Liver (tissue), 9 donors: Measurements from ENCODE around the gene CRACR2B. TPM values are rescaled to one million over a fixed set of nuclear protein-coding genes. Genes with fewer than 3 reads are reported as not detected.

Source experiments
- DNase-seq: peaks from one replicate; pipeline ENCODE4 v3.0.0-alpha.2; 2017; ENCODE audit warnings: low spot score
- H3K27ac ChIP-seq, 2 donors: one replicate each; pipeline ENCODE4 v1.7.0; 2013; ENCODE audit warnings: inconsistent platforms in 2 of 2, low read length in 2 of 2, control low read depth in 1 of 2, low read depth in 1 of 2, mild to moderate bottlenecking in 1 of 2
- H3K27me3 ChIP-seq, 4 donors: one replicate each; pipeline versions ENCODE4 v1.6.1 to v1.7.0; 2013; ENCODE audit warnings: low read length in 3 of 4, inconsistent platforms in 1 of 4, mild to moderate bottlenecking in 1 of 4, moderate library complexity in 1 of 4; ENCODE audit not compliant: control insufficient read depth in 4 of 4, insufficient read depth in 4 of 4
- H3K36me3 ChIP-seq, 4 donors: one replicate each; pipeline versions ENCODE4 v1.6.1 to v1.7.0; 2013; ENCODE audit warnings: low read length in 3 of 4, mild to moderate bottlenecking in 3 of 4, low read depth in 1 of 4, moderate library complexity in 1 of 4; ENCODE audit not compliant: control insufficient read depth in 4 of 4, insufficient read depth in 3 of 4
- H3K4me1 ChIP-seq, 4 donors: one replicate each; pipeline versions ENCODE4 v1.6.1 to v1.7.0; 2013; ENCODE audit warnings: low read length in 3 of 4, mild to moderate bottlenecking in 3 of 4, moderate library complexity in 1 of 4; ENCODE audit not compliant: control insufficient read depth in 4 of 4, insufficient read depth in 4 of 4
- H3K4me3 ChIP-seq, 3 donors: one replicate each; pipeline versions ENCODE4 v1.6.1 to v1.7.0; 2013; ENCODE audit warnings: low read length in 3 of 3, control low read depth in 1 of 3, low read depth in 1 of 3, mild to moderate bottlenecking in 1 of 3
- H3K9ac ChIP-seq, 2 donors: one replicate each; pipeline ENCODE4 v1.7.0; 2013; ENCODE audit warnings: low read length in 2 of 2, mild to moderate bottlenecking in 2 of 2, moderate library complexity in 2 of 2, control low read depth in 1 of 2, low read depth in 1 of 2
- H3K9me3 ChIP-seq, 4 donors: one replicate each; pipeline versions ENCODE4 v1.6.1 to v1.7.0; 2013; ENCODE audit warnings: low read length in 3 of 4; ENCODE audit not compliant: control insufficient read depth in 4 of 4
- EGR1 ChIP-seq, 2 donors: IDR thresholded peaks; 2 replicates each; pipeline ENCODE4 v1.6.1; 2016 to 2018; ENCODE audit warnings: antibody characterized with exemption in 2 of 2, low read depth in 2 of 2
- FOXA1 ChIP-seq: IDR thresholded peaks from 2 replicates; pipeline ENCODE4 v1.6.1; 2016; ENCODE audit warnings: antibody characterized with exemption
- FOXA2 ChIP-seq: IDR thresholded peaks from 2 replicates; pipeline ENCODE4 v1.6.1; 2016; ENCODE audit warnings: antibody characterized with exemption
- GABPA ChIP-seq, 2 donors: IDR thresholded peaks in 1 of 2; conservative IDR thresholded peaks in 1 of 2; 2 replicates each; pipeline ENCODE4 v1.6.1; 2016; ENCODE audit warnings: antibody characterized with exemption in 2 of 2, mild to moderate bottlenecking in 1 of 2, moderate library complexity in 1 of 2
- HNF4A ChIP-seq, 2 donors: conservative IDR thresholded peaks; 2 replicates each; pipeline ENCODE4 v1.6.1; 2016; ENCODE audit warnings: antibody characterized with exemption in 2 of 2, mild to moderate bottlenecking in 2 of 2
- JUND ChIP-seq, 2 donors: IDR thresholded peaks; 2 replicates each; pipeline ENCODE4 v1.6.1; 2016; ENCODE audit warnings: antibody characterized with exemption in 2 of 2
- MAX ChIP-seq: IDR thresholded peaks from 2 replicates; pipeline ENCODE4 v1.6.1; 2016; ENCODE audit warnings: antibody characterized with exemption
- NR2F2 ChIP-seq: IDR thresholded peaks from 2 replicates; pipeline ENCODE4 v1.6.1; 2016; ENCODE audit warnings: antibody characterized with exemption
- RAD21 ChIP-seq, 2 donors: IDR thresholded peaks; 2 replicates each; pipeline ENCODE4 v1.6.1; 2016; ENCODE audit warnings: antibody characterized with exemption in 2 of 2, mild to moderate bottlenecking in 2 of 2
- RXRA ChIP-seq, 2 donors: IDR thresholded peaks; 2 replicates each; pipeline ENCODE4 v1.6.1; 2017 to 2018; ENCODE audit warnings: antibody characterized with exemption in 2 of 2, mild to moderate bottlenecking in 1 of 2
- SP1 ChIP-seq: IDR thresholded peaks from 2 replicates; pipeline ENCODE4 v1.6.1; 2018; ENCODE audit warnings: antibody characterized with exemption, mild to moderate bottlenecking
- TAF1 ChIP-seq: conservative IDR thresholded peaks from 2 replicates; pipeline ENCODE4 v1.6.1; 2016; ENCODE audit warnings: antibody characterized with exemption, mild to moderate bottlenecking
- YY1 ChIP-seq: IDR thresholded peaks from 2 replicates; pipeline ENCODE4 v1.6.1; 2016; ENCODE audit warnings: antibody characterized with exemption, mild to moderate bottlenecking
- WGBS: extraction: QIAGEN DNeasy Blood & Tissue Kit; methylation state at CpG from one replicate; pipeline ENCODE4 v1.1.7; 2013; 5-methylcytosine and 5-hydroxymethylcytosine counted together
- polyA plus RNA-seq, 2 donors: library from polyadenylated mRNA; stranded (reverse) in 1 of 2; unstranded in 1 of 2; fragments of 200-250 nt in 1 of 2; fragments of >200 nt in 1 of 2; fragmentation: Nextera tagmentation in 1 of 2; extraction: Ambion mirVana in 1 of 2; gene quantifications; one replicate each; pipeline versions ENCODE4 v1.2.1 to v1.2.3, GENCODE V29; 2013 to 2015
- total RNA-seq, 2 donors: library from RNA; depleted of rRNA; stranded (reverse); fragments of >200 nt; gene quantifications; one replicate each; pipeline ENCODE4 v1.2.3, GENCODE V29; 2014
- TF ChIP-seq, protein P1 (sequence below): IDR thresholded peaks from 2 replicates; pipeline ENCODE4 v1.6.1; 2016; ENCODE audit warnings: antibody characterized with exemption
- TF ChIP-seq, protein P2 (sequence below): fragments of 150-350 bp; IDR thresholded peaks from 2 replicates; pipeline ENCODE4 v1.5.1; 2017; ENCODE audit warnings: improper control_type of control experiment, low read depth, low read length; ENCODE audit not compliant: missing input control
- TF ChIP-seq, protein P3 (sequence below): IDR thresholded peaks from 2 replicates; pipeline ENCODE4 v1.6.1; 2016; ENCODE audit warnings: antibody characterized with exemption, mild to moderate bottlenecking
- TF ChIP-seq, protein P4 (sequence below): IDR thresholded peaks from 2 replicates; pipeline ENCODE4 v1.6.1; 2016; ENCODE audit warnings: antibody characterized with exemption
- donor health status: healthy.
- donor health status: healthy.
- donor health status: healthy.
- donor health status: healthy.
- donor health status: healthy.

CRACR2B gene
- total and polyA plus RNA-seq, 4 donors = 0.14 to 2.9 (median 2.2) TPM

- TF ChIP-seq TAF1 (no peak), SP1 (no peak), MAX (no peak), FOXA1 (no peak), EGR1 (IDR thresholded peaks at IDR 0.05; ENCODE audit: low read depth in 2 of 2) (no peak), GABPA (IDR thresholded peaks at IDR 0.05 in 1 of 2, conservative IDR thresholded peaks at IDR 0.05 in 1 of 2) (no peak), JUND (IDR thresholded peaks at IDR 0.05) (no peak), RXRA (IDR thresholded peaks at IDR 0.05) (no peak), HNF4A (conservative IDR thresholded peaks at IDR 0.05) (no peak), YY1 (no peak), FOXA2 (no peak), RAD21 (IDR thresholded peaks at IDR 0.05) (no peak), NR2F2 (no peak)
- TF ChIP-seq, protein P1, sequence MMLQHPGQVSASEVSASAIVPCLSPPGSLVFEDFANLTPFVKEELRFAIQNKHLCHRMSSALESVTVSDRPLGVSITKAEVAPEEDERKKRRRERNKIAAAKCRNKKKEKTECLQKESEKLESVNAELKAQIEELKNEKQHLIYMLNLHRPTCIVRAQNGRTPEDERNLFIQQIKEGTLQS = no peak
- TF ChIP-seq, protein P2, sequence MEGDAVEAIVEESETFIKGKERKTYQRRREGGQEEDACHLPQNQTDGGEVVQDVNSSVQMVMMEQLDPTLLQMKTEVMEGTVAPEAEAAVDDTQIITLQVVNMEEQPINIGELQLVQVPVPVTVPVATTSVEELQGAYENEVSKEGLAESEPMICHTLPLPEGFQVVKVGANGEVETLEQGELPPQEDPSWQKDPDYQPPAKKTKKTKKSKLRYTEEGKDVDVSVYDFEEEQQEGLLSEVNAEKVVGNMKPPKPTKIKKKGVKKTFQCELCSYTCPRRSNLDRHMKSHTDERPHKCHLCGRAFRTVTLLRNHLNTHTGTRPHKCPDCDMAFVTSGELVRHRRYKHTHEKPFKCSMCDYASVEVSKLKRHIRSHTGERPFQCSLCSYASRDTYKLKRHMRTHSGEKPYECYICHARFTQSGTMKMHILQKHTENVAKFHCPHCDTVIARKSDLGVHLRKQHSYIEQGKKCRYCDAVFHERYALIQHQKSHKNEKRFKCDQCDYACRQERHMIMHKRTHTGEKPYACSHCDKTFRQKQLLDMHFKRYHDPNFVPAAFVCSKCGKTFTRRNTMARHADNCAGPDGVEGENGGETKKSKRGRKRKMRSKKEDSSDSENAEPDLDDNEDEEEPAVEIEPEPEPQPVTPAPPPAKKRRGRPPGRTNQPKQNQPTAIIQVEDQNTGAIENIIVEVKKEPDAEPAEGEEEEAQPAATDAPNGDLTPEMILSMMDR = no peak
- TF ChIP-seq, protein P3, sequence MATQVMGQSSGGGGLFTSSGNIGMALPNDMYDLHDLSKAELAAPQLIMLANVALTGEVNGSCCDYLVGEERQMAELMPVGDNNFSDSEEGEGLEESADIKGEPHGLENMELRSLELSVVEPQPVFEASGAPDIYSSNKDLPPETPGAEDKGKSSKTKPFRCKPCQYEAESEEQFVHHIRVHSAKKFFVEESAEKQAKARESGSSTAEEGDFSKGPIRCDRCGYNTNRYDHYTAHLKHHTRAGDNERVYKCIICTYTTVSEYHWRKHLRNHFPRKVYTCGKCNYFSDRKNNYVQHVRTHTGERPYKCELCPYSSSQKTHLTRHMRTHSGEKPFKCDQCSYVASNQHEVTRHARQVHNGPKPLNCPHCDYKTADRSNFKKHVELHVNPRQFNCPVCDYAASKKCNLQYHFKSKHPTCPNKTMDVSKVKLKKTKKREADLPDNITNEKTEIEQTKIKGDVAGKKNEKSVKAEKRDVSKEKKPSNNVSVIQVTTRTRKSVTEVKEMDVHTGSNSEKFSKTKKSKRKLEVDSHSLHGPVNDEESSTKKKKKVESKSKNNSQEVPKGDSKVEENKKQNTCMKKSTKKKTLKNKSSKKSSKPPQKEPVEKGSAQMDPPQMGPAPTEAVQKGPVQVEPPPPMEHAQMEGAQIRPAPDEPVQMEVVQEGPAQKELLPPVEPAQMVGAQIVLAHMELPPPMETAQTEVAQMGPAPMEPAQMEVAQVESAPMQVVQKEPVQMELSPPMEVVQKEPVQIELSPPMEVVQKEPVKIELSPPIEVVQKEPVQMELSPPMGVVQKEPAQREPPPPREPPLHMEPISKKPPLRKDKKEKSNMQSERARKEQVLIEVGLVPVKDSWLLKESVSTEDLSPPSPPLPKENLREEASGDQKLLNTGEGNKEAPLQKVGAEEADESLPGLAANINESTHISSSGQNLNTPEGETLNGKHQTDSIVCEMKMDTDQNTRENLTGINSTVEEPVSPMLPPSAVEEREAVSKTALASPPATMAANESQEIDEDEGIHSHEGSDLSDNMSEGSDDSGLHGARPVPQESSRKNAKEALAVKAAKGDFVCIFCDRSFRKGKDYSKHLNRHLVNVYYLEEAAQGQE = no peak
- TF ChIP-seq, protein P4, sequence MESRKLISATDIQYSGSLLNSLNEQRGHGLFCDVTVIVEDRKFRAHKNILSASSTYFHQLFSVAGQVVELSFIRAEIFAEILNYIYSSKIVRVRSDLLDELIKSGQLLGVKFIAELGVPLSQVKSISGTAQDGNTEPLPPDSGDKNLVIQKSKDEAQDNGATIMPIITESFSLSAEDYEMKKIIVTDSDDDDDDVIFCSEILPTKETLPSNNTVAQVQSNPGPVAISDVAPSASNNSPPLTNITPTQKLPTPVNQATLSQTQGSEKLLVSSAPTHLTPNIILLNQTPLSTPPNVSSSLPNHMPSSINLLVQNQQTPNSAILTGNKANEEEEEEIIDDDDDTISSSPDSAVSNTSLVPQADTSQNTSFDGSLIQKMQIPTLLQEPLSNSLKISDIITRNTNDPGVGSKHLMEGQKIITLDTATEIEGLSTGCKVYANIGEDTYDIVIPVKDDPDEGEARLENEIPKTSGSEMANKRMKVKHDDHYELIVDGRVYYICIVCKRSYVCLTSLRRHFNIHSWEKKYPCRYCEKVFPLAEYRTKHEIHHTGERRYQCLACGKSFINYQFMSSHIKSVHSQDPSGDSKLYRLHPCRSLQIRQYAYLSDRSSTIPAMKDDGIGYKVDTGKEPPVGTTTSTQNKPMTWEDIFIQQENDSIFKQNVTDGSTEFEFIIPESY = no peak
- Histone ChIP-seq H3K9ac (no peak overlapping the region), H3K9me3 (no peaks in the 10 kb centered on the region), H3K4me3 (no peak overlapping the region), H3K27ac (no peak overlapping the region), H3K27me3 (no peaks in the 10 kb centered on the region), H3K4me1 (peaks cover 0 to 4% (median 1%) of the 10 kb centered on the region in 4 donors), H3K36me3 (no peaks in the 10 kb centered on the region)
- 93% methylated on average over 27 of the region's 27 CpGs for WGBS
- no peak for DNase-seq
Measured at GRCh38 chr11:853682-854448, 26.1 kb downstream of the CRACR2B start.
